Measurements from ENCODE around the gene TSHZ2. TPM values are rescaled to one million over a fixed set of nuclear protein-coding genes. Genes with fewer than 3 reads are reported as not detected.

The TSHZ2 gene
- total RNA-seq, 1 experiment from 2014 or later: 0.05 TPM

DNA sequence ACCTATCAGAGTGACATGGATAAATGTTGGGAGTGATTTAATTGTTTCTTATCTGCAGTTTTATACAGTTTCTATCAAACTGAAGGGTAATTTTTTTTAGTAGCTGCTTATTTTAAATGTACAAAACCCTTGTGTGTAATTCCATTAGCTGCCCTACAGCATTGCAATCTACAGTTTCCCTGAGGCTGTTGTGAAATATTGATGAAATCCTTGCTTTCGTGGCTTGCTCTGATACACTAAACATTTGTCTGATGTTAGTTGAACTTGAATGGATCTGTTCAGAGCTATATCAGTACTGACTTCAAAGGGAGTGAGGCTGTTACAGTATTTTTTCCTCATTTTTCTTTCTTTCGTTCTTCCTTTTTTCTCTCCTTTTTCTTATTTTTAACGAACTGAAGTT is 255.4 kb downstream of the TSHZ2 start:
- no peak for DNase-seq (ENCODE audit: low spot score)

DNA sequence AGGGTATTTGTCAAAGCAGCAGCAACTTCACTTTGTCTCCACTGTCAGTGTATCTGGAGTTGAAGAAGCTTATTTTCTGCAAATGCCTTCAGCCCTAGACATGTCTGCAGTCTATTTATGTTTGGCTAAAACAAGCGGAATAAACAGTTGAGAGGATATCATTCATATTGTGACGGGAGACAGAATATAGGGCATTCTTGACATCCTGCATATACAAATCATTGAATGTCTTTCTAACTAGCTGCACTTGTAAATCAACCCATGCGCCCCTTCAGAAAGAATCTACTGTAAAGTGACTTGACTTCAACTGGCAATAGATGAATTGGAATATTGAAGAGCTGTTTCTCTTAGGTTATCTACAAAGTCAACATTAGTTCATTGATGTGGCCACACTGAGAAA is 258.9 kb downstream of the TSHZ2 start:
- no peak for DNase-seq (ENCODE audit: low spot score)

DNA sequence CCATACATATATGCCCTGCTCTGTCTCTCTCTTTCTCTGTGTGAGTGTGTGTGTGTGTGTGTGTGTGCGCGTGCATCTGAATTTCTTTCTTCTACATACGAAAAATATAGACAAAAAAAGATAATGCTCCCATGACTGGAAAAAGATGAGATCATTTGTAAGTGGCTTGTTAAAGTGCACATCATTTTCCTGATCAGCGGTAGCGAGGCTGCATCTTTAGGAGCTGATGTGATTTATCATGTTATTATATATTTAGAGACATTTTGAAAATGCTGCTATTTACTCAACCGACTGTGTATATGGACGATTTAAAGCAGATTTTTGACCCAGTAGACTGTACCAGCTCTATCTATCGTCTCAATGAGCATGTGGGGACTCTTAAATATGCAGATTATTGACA is 265.3 kb downstream of the TSHZ2 start:
- DNase-seq (ENCODE audit: low spot score): no peak

DNA sequence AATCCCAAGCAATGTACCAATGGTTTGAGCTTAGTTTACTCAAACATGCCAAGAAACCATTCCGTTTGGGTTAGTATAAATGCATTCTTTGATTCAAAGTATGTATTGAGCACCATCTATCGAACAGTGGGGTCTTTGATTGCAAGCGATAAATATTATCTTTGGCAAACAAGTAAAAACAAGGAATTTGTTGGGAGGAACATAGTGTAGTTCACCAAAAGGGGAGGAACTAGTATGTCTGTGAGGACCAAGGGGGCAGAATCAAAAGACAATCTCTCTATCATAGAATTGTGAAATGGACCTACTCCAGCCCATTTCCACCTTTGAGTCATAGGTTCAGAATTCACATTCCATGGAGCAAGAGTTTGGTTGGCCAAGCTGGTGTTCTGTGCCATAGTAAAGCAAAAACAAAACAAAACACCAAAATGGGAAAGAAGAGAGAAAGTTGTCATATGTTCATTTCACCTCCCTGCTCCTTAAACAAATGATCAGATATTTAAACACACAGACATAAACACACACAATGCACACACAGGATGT is 266.0 kb downstream of the TSHZ2 start:
- no peak for DNase-seq (ENCODE audit: low spot score)

GRCh38 chr20:53243152-53243551 is 271.0 kb downstream of the TSHZ2 start:
- DNase-seq (ENCODE audit: low spot score): no peak

DNA sequence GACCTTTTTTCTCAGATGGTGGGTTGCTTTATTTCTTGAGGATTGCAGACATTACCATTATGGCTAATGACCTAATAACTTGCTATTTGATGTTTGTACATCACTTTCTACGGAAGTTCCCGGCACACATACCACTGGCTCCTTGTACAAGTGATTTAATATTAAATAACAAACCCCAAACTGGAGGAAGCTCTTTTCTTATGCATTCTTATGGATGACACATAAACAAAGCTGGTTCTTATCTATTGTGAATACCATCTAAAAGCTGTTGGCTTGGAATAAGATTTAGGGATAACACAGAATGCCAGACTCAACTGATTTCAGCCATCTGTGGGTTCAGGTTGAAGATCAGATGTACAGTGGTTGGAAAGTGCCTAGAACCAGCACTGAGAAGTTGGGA is 272.6 kb downstream of the TSHZ2 start:
- DNase-seq (ENCODE audit: low spot score): no peak

- DNase-seq (ENCODE audit: low spot score): no peak
Observed at GRCh38 chr20:53245574-53245973, 273.4 kb downstream of the TSHZ2 start.

DNA sequence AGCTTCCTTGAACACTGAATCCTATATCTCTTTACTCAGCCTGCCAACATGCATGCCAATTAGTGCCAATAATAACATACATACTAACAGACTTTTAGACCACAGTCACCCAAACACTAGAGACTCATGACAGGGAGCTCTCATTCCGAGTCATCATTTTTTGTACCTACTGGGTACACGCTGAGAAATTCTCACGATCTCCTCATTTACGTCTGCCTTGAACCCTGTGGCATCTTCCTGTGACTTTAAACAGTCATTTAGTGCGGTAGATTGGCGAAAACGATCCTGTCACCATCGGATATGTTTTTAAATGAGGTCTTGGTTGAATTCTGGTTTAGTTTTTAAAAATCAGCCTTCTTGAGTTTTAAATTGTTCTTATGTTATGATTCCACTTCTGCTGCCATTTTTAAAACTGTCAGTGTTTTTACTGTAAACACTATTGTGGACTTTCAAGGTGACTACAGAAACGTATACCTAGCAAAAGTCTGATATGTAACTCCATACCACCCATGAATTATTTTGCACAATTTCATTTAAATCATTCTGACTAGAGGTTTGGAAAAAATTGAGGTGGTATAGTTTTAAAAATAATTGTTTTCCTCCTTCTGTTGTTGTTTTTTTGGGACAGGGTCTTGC is 275.4 kb downstream of the TSHZ2 start:
- no peak for DNase-seq (ENCODE audit: low spot score)

DNA sequence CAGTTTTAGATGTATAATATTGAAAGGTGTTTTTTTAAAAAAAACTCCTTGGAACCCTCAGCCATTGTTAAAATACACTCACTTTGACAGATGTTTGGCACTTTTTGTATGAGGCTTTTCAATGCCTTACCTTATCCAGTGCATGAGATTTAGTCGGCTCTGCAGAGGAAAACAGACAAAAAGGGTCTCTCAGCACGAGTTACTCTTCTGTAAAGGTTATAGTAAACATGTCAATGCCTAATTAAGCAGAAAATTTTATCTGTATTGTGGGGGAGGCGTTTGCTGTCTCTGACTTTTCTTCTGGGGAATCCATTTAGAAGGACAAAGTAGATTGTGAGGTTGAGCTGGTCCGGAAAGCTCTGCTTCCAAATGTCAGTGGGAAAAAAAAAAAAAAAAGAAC is 278.3 kb downstream of the TSHZ2 start:
- no peak for DNase-seq (ENCODE audit: low spot score)

GRCh38 chr20:53252002-53252401 is 279.8 kb downstream of the TSHZ2 start:
- no peak for DNase-seq (ENCODE audit: low spot score)

DNA sequence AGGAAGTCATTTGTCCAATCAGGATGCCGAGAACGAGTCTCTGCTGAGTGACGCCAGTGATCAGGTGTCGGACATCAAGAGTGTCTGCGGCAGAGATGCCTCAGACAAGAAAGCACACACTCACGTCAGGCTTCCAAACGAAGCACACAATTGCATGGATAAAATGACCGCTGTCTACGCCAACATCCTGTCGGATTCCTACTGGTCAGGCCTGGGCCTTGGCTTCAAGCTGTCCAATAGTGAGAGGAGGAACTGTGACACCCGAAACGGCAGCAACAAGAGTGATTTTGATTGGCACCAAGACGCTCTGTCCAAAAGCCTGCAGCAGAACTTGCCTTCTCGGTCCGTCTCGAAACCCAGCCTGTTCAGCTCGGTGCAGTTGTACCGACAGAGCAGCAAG is 281.5 kb downstream of the TSHZ2 start:
- no peak for DNase-seq (ENCODE audit: low spot score)

GRCh38 chr20:53255102-53255710 is 283.0 kb downstream of the TSHZ2 start:
- DNase-seq (ENCODE audit: low spot score): no peak

GRCh38 chr20:53258741-53259140 is 286.6 kb downstream of the TSHZ2 start:
- no peak for DNase-seq (ENCODE audit: low spot score)

DNA sequence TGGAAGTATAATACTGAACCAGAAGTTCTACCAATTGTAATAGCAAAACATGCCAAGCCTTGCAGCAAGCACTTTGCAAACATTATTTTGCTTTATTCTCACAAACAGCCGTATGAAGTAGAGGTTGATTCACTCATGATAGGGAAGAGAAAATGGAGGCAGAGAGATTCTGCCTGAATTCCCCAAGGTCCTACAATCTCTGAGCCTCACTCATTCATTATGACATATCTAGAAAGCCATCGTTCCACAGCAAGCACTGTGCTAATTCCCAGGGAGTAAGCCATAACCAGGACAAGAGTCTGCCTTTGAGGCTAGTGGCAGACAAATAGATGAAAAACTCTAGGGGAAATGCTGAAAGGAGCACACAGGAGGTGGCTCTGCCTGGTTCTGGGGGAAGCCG is 288.0 kb downstream of the TSHZ2 start:
- no peak for DNase-seq (ENCODE audit: low spot score)

GRCh38 chr20:53260591-53260990 is 288.4 kb downstream of the TSHZ2 start:
- DNase-seq (ENCODE audit: low spot score): no peak

GRCh38 chr20:53262365-53262764 is 290.2 kb downstream of the TSHZ2 start:
- no peak for DNase-seq (ENCODE audit: low spot score)

DNA sequence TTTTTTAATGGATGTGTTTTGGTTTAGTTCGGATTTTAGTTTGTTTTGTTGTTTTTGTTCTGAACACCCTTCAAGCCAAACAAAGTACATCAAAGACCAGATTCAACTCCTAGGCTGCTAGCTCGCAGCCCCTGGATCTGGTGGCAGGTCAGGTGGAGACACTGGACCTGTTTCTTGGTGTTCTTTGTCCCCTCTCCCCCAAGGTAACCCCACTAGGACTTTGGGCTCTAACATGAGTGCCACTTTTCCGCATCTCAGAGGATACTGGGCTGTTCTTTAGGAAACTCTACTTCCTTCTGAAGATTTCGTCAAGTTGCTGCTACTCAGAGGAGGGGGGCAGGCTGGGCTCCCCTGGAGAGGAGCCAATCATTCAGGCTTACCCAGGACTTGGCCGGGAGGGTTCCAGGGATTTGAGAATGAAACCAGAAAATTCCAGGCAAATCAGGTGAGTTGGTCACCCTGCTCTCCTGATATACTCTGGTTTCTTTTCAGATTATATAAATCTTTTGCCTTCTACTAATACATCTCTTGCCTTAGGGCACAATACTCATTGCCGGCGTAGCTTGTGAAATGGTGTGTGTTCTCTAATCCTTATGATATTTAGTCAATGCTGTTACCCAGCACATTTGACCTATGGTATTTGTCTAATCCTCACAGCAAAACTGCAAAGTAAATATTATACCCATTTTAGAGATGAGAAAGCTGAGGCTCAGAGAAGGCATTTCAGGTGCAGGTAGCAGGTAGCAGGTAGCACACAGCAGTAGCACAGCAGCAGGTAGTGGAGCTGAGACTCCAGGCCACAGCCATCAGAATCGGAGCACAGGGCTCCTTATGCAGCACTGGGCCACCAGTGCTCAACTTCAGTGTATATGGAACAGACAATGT is 291.6 kb downstream of the TSHZ2 start:
- DNase-seq (ENCODE audit: low spot score): no peak

DNA sequence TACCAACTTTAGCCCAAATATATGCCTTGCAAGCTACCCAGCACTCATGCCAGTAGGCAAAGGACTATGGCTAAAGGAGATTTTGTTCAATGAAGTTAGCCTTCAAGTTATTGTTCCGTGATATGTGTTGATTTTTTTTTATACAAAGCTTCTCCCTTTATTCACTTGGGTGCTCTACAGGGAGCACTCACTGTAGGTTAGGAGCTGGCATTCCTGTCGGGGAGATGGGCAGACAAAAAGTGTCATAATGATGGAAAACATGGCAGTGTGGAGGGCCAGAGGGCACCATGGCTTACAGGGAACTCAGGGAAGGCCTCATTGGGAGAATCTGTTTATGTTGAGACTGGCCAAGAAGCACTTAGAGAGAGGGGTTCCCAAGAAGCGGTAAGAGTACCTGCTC is 292.4 kb downstream of the TSHZ2 start:
- no peak for DNase-seq (ENCODE audit: low spot score)

DNA sequence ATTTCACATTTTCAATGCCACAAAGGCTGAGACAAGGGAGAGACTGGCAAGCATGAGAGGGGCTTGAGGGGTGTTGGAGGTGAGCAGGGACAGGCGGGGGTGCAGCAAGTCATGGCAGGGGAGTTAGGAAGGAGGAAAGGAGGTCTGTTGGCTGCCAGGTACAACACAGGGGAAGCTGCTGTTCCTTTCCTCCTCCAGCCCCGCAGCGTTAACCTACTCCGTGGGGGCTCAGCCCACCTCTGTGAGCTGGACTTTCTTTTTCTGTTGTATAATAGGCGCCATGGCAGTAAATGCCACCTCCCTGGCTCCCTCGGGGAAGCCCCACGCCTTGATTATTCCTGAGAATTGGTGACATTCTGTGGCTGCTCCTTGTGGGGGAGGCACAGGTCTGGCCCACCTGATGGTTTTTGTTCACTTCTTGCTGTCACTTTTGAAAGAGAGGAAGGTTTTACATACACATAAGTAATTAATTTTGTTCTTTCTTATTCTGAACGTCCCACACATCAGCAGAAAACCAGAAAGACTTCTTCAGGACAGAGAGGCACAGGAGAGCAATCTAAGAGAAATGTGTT is 293.2 kb downstream of the TSHZ2 start:
- DNase-seq (ENCODE audit: low spot score): no peak

DNA sequence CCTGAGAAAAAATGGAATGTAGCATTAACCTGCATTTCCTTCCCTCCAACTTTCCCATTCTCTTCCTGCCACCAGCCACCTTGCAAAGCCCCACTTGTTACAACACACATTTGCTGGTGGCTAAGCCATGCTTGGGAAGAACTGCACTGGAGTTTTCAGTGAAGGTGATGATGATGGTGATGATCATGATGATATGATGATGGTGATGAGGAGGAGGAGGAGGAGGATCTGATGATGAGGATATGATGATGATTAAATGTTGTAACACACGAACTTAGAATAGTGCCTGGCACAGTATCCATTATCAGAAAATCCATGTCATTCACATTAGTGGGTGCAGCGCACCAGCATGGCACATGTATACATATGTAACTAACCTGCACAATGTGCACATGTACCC is 297.2 kb downstream of the TSHZ2 start:
- no peak for DNase-seq (ENCODE audit: low spot score)

- DNase-seq (ENCODE audit: low spot score): no peak
Observed at GRCh38 chr20:53270792-53271375, 298.7 kb downstream of the TSHZ2 start.

DNA sequence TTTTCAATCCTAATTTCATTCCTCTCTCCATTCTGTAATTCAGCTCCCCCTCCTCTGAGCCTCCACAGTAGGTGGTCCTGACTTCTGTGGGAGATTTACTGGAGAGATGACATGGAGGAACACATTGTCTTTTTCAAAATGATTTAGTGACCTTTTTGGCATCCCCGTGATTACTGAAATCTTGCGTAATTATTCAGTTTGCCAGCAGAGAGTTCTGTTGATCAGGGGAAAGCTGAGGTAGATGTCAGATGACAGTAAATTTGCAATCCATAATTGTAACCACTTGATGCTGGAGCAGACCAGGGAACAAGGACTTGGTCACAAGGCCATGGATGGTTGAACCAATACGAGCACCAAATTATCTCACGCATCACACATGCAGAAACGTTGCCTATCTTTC is 302.2 kb downstream of the TSHZ2 start:
- no peak for DNase-seq (ENCODE audit: low spot score)

Data from HT-29 (cell line).